Activated CD8-positive, alpha-beta T cell treated with anti-CD3 and anti-CD28 coated beads, Interleukin-2, amount 10 ng/mL, durations not matched to agents 7 days and 5 days (primary cell): ENCODE measurements around the gene SKAP2. TPM values are rescaled to one million over a fixed set of nuclear protein-coding genes. Genes with fewer than 3 reads are reported as not detected.

Source experiments
- ATAC-seq: fragments of 150-1000 bp; cut with Tn5 transposase; one replicate; pipeline ENCODE4 v1.10.0; 2021; ENCODE audit warnings: moderate library complexity
- CTCF ChIA-PET: fragments of 350-600 bp; sonication (Branson Sonifier 250); formaldehyde crosslinking; loops from one replicate; lab custom pipeline; 2021; ENCODE audit warnings: antibody characterized with exemption; lab: Charles Lee
- POLR2A ChIA-PET: fragments of 350-600 bp; sonication (Branson Sonifier 250); formaldehyde crosslinking; loops from one replicate; lab custom pipeline; 2021; ENCODE audit warnings: antibody characterized with exemption; lab: Charles Lee
- DNase-seq: peaks from one replicate; pipeline ENCODE4 v3.0.0-alpha.2; 2020
- H3K27ac Mint-ChIP-seq: one replicate; pipeline ENCODE4 v1.8.0; 2021; ENCODE audit warnings: mild to moderate bottlenecking, mixed read lengths
- H3K27me3 Mint-ChIP-seq: one replicate; pipeline ENCODE4 v1.8.0; 2021; ENCODE audit warnings: low read depth, mixed read lengths
- H3K36me3 Mint-ChIP-seq: one replicate; pipeline ENCODE4 v1.8.0; 2021; ENCODE audit warnings: low read depth, mixed read lengths
- H3K4me1 Mint-ChIP-seq: one replicate; pipeline ENCODE4 v1.8.0; 2021; ENCODE audit warnings: low read depth, mixed read lengths
- H3K4me3 Mint-ChIP-seq: one replicate; pipeline ENCODE4 v1.8.0; 2021; ENCODE audit warnings: mild to moderate bottlenecking, mixed read lengths
- H3K9me3 Mint-ChIP-seq: one replicate; pipeline ENCODE4 v1.8.0; 2022; ENCODE audit warnings: mixed read lengths; ENCODE audit not compliant: insufficient read depth
- total RNA-seq, 2 experiments: library from RNA; stranded (reverse); gene quantifications; one replicate each; pipeline ENCODE4 v1.2.3, GENCODE V29; 2021

SKAP2 gene
- total RNA-seq, 2 experiments from 2014 or later = 9.7 to 12.5 TPM

- DNase-seq = no peak
- ChIA-PET CTCF (no interaction called here), POLR2A (no interaction called here)
- Mint-ChIP-seq H3K9me3 (peaks cover 6% of the 10 kb centered on the region), H3K4me3 (no peak overlapping the region), H3K4me1 (peaks cover 14% of the 10 kb centered on the region), H3K27me3 (peaks cover 37% of the 10 kb centered on the region), H3K36me3 (peaks cover 9% of the 10 kb centered on the region), H3K27ac (no peak overlapping the region)
- ATAC-seq = no peak
Observed at GRCh38 chr7:26868841-26869495, 4.6 kb upstream of the SKAP2 start.

GRCh38 chr7:26865094-26865388, 651 bp upstream of the SKAP2 start:
- POLR2A ChIA-PET = no interaction called here
- DNase-seq (no peak), ATAC-seq (peak; percentile 49)
- CTCF ChIA-PET = no interaction called here
- H3K36me3 Mint-ChIP-seq = peaks cover 9% of the 10 kb centered on the region
- peaks cover 22% of the 10 kb centered on the region for H3K4me1 Mint-ChIP-seq
- H3K27me3 Mint-ChIP-seq = peaks cover 40% of the 10 kb centered on the region
- peaks cover 6% of the 10 kb centered on the region for H3K9me3 Mint-ChIP-seq
- H3K4me3 Mint-ChIP-seq = peak overlapping the region; percentile 92
- peak overlapping the region; percentile 83 for H3K27ac Mint-ChIP-seq

GRCh38 chr7:26863518-26864308, 677 bp downstream of the SKAP2 start:
- peaks cover 9% of the 10 kb centered on the region for H3K36me3 Mint-ChIP-seq
- ATAC-seq = peak; percentile 6
- peak; percentile 30 for DNase-seq
- H3K27me3 Mint-ChIP-seq = peaks cover 41% of the 10 kb centered on the region
- POLR2A ChIA-PET = interaction anchor here (0.7 kb wide), 2 partner anchors 23 to 927 kb away, joined by 3 to 4 read pairs; no protein-coding TSS in a partner anchor
- CTCF ChIA-PET = no interaction called here
- H3K9me3 Mint-ChIP-seq = peaks cover 6% of the 10 kb centered on the region
- peak overlapping the region; percentile 83 for H3K27ac Mint-ChIP-seq
- H3K4me3 Mint-ChIP-seq = peak overlapping the region; percentile 92
- peaks cover 22% of the 10 kb centered on the region for H3K4me1 Mint-ChIP-seq

DNA sequence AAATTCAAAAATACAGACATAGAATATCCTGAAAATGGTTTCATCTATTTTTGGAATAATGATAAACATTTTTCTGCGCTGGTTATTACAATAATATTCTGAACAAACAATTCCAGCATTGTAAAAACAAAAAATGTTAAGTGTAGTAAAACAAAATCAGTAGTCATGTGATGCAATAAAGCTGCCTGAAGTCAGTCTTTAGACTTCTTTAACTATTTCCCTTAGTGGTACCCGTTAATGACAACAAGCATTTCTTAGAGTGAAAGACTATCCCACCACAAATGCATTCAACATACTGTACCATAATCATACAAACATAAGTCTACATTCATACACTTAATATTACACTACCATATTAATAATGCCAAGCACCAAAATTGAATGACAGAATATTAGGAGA, 1.6 kb downstream of the SKAP2 start:
- peaks cover 6% of the 10 kb centered on the region for H3K9me3 Mint-ChIP-seq
- no peak overlapping the region for H3K27ac Mint-ChIP-seq
- POLR2A ChIA-PET = no interaction called here
- DNase-seq = no peak
- H3K27me3 Mint-ChIP-seq = peaks cover 47% of the 10 kb centered on the region
- peaks cover 22% of the 10 kb centered on the region for H3K4me1 Mint-ChIP-seq
- H3K4me3 Mint-ChIP-seq = no peak overlapping the region
- H3K36me3 Mint-ChIP-seq = peaks cover 9% of the 10 kb centered on the region
- CTCF ChIA-PET = no interaction called here
- ATAC-seq = no peak

DNA sequence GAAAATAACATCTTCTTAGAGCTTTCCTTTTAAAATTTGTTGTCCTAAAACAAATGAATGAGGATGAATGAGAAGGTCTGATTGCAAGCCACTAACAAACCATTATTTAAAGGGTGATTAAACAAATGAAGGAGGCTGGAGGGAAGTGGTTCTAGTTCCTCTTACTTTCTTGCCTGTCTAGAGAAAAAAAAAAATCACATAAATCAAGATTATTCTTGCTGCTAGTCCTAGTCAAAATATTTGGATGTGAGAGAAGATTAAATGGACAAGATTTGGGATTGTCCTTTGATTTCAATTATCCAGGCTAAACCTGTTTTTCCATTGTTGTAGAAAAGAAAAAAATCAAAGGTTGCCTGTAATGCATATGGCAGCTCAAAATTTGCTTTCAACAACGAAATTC, 3.3 kb downstream of the SKAP2 start:
- no peak overlapping the region for H3K27ac Mint-ChIP-seq

GRCh38 chr7:26860361-26860760, 4.0 kb downstream of the SKAP2 start:
- CTCF ChIA-PET = no interaction called here
- peaks cover 24% of the 10 kb centered on the region for H3K4me1 Mint-ChIP-seq
- H3K36me3 Mint-ChIP-seq = peaks cover 6% of the 10 kb centered on the region
- peaks cover 53% of the 10 kb centered on the region for H3K27me3 Mint-ChIP-seq
- DNase-seq = no peak
- H3K4me3 Mint-ChIP-seq = no peak overlapping the region
- no peaks in the 10 kb centered on the region for H3K9me3 Mint-ChIP-seq
- POLR2A ChIA-PET = no interaction called here
- no peak overlapping the region for H3K27ac Mint-ChIP-seq
- no peak for ATAC-seq

More for the DNA sequence above, 3.3 kb downstream of the SKAP2 start:
- Mint-ChIP-seq H3K27me3 (peaks cover 53% of the 10 kb centered on the region), H3K36me3 (peaks cover 9% of the 10 kb centered on the region), H3K4me3 (no peak overlapping the region), H3K9me3 (peaks cover 5% of the 10 kb centered on the region), H3K4me1 (peaks cover 26% of the 10 kb centered on the region)
- ChIA-PET CTCF (no interaction called here), POLR2A (no interaction called here)
- ATAC-seq (no peak), DNase-seq (no peak)

GRCh38 chr7:26859720-26860119, 4.7 kb downstream of the SKAP2 start:
- H3K9me3 Mint-ChIP-seq = no peaks in the 10 kb centered on the region
- CTCF ChIA-PET = interaction anchor here (0.8 kb wide), 1 partner anchor 13 kb away, joined by 3 read pairs; no protein-coding TSS in a partner anchor
- H3K4me1 Mint-ChIP-seq = peaks cover 17% of the 10 kb centered on the region
- POLR2A ChIA-PET = no interaction called here
- H3K27ac Mint-ChIP-seq = no peak overlapping the region
- peaks cover 55% of the 10 kb centered on the region for H3K27me3 Mint-ChIP-seq
- no peak for DNase-seq
- H3K4me3 Mint-ChIP-seq = no peak overlapping the region
- ATAC-seq = no peak
- peaks cover 3% of the 10 kb centered on the region for H3K36me3 Mint-ChIP-seq

DNA sequence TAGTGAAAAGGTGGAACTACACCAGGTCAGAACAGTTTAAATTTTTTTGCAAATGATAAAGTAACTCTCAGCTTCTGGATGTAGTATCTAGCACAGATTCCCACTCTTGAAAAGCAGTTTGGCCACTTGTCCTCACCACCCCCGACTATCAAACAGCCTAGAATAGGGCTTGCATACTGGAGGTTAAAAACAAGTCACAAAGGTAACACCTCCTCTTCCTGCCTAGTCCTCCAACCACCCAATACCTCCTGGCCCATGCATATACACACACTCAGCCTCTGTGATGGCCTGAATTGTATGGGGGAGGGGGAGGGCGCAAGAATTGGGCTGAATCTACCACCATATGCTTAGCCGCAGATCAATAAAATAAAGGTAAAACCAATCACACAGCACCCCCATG, 5.7 kb downstream of the SKAP2 start:
- Mint-ChIP-seq H3K27me3 (peaks cover 49% of the 10 kb centered on the region), H3K9me3 (no peaks in the 10 kb centered on the region), H3K4me3 (no peak overlapping the region), H3K4me1 (peaks cover 10% of the 10 kb centered on the region), H3K27ac (no peak overlapping the region), H3K36me3 (no peaks in the 10 kb centered on the region)
- ChIA-PET CTCF (no interaction called here), POLR2A (no interaction called here)
- DNase-seq (no peak), ATAC-seq (no peak)

DNA sequence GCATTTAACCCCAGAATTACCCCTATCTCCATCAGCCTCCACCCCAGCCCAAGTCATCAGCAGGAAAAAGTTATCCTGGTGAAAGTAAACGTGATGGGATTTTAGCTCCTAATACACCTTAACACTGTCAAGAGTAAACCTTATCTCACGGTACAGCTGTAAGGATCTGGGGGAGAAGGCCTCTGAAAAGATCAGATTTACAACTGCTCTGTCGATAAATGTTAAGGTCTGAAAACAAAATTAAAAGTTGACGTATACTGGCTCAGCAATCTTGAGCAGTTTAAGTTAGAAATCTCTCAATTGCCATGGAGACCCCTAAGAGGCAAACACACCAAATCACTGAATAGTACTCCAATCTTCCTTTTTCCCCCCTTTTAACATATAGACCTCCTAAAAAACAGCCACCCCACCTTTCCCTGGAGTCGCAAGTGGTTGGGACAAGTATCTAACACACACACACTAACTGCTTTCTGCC, 6.1 kb downstream of the SKAP2 start:
- Mint-ChIP-seq H3K4me3 (no peak overlapping the region), H3K4me1 (peaks cover 6% of the 10 kb centered on the region), H3K27ac (no peak overlapping the region), H3K9me3 (no peaks in the 10 kb centered on the region), H3K36me3 (no peaks in the 10 kb centered on the region), H3K27me3 (peaks cover 49% of the 10 kb centered on the region)
- DNase-seq (no peak), ATAC-seq (no peak)
- CTCF ChIA-PET = no interaction called here
- POLR2A ChIA-PET = no interaction called here

GRCh38 chr7:26857506-26858240, 6.7 kb downstream of the SKAP2 start:
- H3K36me3 Mint-ChIP-seq = no peaks in the 10 kb centered on the region
- DNase-seq (no peak), ATAC-seq (peak; percentile 30)
- H3K27me3 Mint-ChIP-seq = peaks cover 45% of the 10 kb centered on the region
- ChIA-PET CTCF (interaction anchor here (0.7 kb wide), 1 partner anchor 303 kb away, joined by 3 read pairs; no protein-coding TSS in a partner anchor), POLR2A (no interaction called here)
- no peaks in the 10 kb centered on the region for H3K9me3 Mint-ChIP-seq
- peaks cover 4% of the 10 kb centered on the region for H3K4me1 Mint-ChIP-seq
- H3K27ac Mint-ChIP-seq = no peak overlapping the region
- H3K4me3 Mint-ChIP-seq = no peak overlapping the region

DNA sequence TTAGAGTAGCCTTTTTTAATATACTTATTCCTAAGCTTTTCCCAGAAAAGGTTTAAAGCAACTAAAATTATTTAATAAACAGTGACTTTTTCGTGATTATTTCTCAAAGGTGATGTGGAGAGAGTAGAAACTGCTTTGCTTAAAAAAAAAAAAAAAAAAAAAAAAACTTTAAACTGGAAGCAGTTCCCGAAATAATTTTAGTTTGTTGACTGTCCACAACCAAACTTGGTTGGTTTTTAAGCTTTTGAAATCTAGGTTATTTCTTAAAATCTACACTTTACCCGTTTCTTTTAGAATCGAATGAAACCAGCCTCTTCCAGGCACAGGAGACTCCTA, 7.3 kb downstream of the SKAP2 start:
- CTCF ChIA-PET = interaction anchor here (0.7 kb wide), 1 partner anchor 304 kb away, joined by 3 read pairs; no protein-coding TSS in a partner anchor
- no peak for DNase-seq
- H3K4me1 Mint-ChIP-seq = peaks cover 4% of the 10 kb centered on the region
- no peak for ATAC-seq
- H3K36me3 Mint-ChIP-seq = no peaks in the 10 kb centered on the region
- H3K27ac Mint-ChIP-seq = no peak overlapping the region
- POLR2A ChIA-PET = no interaction called here
- H3K4me3 Mint-ChIP-seq = no peak overlapping the region
- peaks cover 43% of the 10 kb centered on the region for H3K27me3 Mint-ChIP-seq
- H3K9me3 Mint-ChIP-seq = no peaks in the 10 kb centered on the region
